Nephron (organoid): Measurements from ENCODE around the gene PIGQ.

Source experiments
- H3K27ac Mint-ChIP-seq, 3 experiments: 2 replicates each; pipeline ENCODE4 v1.8.0; 2020; ENCODE audit warnings: mixed read lengths in 3 of 3, mild to moderate bottlenecking in 2 of 3, moderate library complexity in 1 of 3
- H3K27me3 Mint-ChIP-seq: 2 replicates; pipeline ENCODE4 v1.8.0; 2021; ENCODE audit warnings: low read depth, mild to moderate bottlenecking, moderate library complexity, mixed read lengths
- H3K36me3 Mint-ChIP-seq: 2 replicates; pipeline ENCODE4 v1.8.0; 2020; ENCODE audit warnings: low read depth, mixed read lengths
- H3K4me1 Mint-ChIP-seq: 2 replicates; pipeline ENCODE4 v1.8.0; 2020; ENCODE audit warnings: mixed read lengths
- H3K4me3 Mint-ChIP-seq, 3 experiments: 2 replicates each; pipeline ENCODE4 v1.8.0; 2020; ENCODE audit warnings: mild to moderate bottlenecking in 3 of 3, mixed read lengths in 3 of 3, moderate library complexity in 2 of 3
- H3K9me3 Mint-ChIP-seq: 2 replicates; pipeline ENCODE4 v1.8.0; 2020; ENCODE audit warnings: mixed read lengths
- CTCF ChIP-seq, 3 experiments: fragments of 200-600 bp; sonication (generic); IDR thresholded peaks; one replicate each; pipeline ENCODE4 v1.5.0; 2021; ENCODE audit warnings: antibody characterized with exemption in 3 of 3; ENCODE audit not compliant: unreplicated experiment in 3 of 3

PIGQ gene

GRCh38 chr16:574021-574760 is 4.4 kb downstream of the PIGQ start:
- H3K36me3 Mint-ChIP-seq: no peaks in the 10 kb centered on the region
- no peaks in the 10 kb centered on the region for H3K9me3 Mint-ChIP-seq
- H3K27me3 Mint-ChIP-seq: no peaks in the 10 kb centered on the region
- H3K27ac Mint-ChIP-seq: no peak overlapping the region
- H3K4me1 Mint-ChIP-seq: peaks cover 20% of the 10 kb centered on the region
- H3K4me3 Mint-ChIP-seq: no peak overlapping the region
- TF ChIP-seq CTCF (IDR thresholded peaks at IDR 0.05; ENCODE audit: unreplicated experiment in 3 of 3): no peak

DNA sequence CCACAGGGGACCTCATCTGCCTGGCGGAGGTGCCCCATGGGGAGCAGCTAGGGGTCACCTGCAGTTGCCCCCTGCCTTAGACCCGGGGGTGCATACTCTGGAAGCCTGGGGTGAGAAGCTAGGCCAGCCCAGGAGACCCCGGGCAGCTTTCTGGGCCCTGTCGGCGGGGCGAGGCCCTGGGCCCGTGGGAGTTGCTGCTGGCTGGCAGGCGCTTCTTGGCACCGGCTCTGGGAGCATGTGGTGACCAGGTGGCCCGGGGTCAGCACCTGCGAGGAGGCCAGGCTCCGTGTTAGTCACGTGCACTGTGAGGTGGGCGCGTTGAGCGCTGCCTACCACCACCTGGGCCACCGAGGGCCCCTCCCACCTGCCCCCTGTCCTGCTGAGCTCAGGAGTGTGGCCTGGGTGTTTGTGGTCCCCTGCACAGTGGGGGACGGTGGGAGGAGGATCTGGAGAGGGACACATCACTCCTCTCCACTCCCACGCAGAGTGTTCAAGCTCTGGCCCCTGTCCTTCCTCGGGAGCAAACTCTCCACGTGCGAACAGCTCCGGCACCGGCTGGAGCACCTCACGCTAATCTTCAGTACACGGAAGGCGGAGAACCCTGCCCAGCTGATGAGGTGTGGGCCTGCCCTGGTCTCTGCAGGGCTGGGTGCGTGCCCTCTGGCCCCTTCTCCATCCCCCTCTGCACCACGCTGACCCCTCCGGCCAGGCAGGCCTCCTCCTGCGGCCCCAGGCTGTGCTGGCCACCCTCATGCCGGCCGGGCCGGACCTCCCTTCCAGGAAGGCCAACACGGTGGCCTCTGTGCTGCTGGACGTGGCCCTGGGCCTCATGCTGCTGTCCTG is 5.8 kb downstream of the PIGQ start:
- Mint-ChIP-seq H3K4me1 (peaks cover 17% of the 10 kb centered on the region), H3K4me3 (no peak overlapping the region), H3K27me3 (no peaks in the 10 kb centered on the region), H3K36me3 (no peaks in the 10 kb centered on the region), H3K9me3 (no peaks in the 10 kb centered on the region), H3K27ac (no peak overlapping the region)
- no peak for TF ChIP-seq CTCF (IDR thresholded peaks at IDR 0.05; ENCODE audit: unreplicated experiment in 3 of 3)

- no peaks in the 10 kb centered on the region for H3K27me3 Mint-ChIP-seq
- H3K27ac Mint-ChIP-seq: peak overlapping the region in 1 of 3 experiments; percentile 24
- H3K9me3 Mint-ChIP-seq: no peaks in the 10 kb centered on the region
- no peak for TF ChIP-seq CTCF (IDR thresholded peaks at IDR 0.05; ENCODE audit: unreplicated experiment in 3 of 3)
- no peaks in the 10 kb centered on the region for H3K36me3 Mint-ChIP-seq
- H3K4me3 Mint-ChIP-seq: peak overlapping the region in 1 of 3 experiments; percentile 11
- H3K4me1 Mint-ChIP-seq: peaks cover 9% of the 10 kb centered on the region
Measured at GRCh38 chr16:576197-576822, 6.5 kb downstream of the PIGQ start.

GRCh38 chr16:576823-577201 is 7.0 kb downstream of the PIGQ start:
- no peaks in the 10 kb centered on the region for H3K9me3 Mint-ChIP-seq

DNA sequence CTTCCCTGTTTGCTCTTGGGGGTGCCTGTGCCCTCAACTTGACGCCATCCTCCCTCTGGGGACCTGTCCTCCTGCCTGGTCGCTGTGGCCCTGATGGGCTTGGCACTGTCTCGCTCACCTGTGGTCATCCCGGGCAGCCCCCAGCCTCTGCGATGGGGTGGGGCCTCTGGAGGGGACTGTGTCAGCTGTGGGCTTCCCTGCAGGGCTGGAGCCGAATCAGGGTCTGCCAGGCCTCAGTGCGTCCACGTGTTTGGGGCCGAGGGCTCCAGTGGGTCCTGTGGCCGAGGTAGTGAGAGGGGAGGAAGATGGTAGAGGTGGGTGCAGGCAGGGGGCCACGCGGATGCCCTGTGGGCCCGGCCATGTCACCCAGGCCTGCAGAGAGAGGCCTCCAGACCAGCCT is 8.0 kb downstream of the PIGQ start:
- Mint-ChIP-seq H3K4me1 (no peaks in the 10 kb centered on the region), H3K27me3 (no peaks in the 10 kb centered on the region), H3K9me3 (no peaks in the 10 kb centered on the region), H3K27ac (no peak overlapping the region), H3K36me3 (no peaks in the 10 kb centered on the region), H3K4me3 (no peak overlapping the region)
- TF ChIP-seq CTCF (IDR thresholded peaks at IDR 0.05; ENCODE audit: unreplicated experiment in 3 of 3): no peak

More at GRCh38 chr16:576823-577201, 7.0 kb downstream of the PIGQ start:
- H3K27me3 Mint-ChIP-seq: no peaks in the 10 kb centered on the region
- peaks cover 4% of the 10 kb centered on the region for H3K4me1 Mint-ChIP-seq
- TF ChIP-seq CTCF (IDR thresholded peaks at IDR 0.05; ENCODE audit: unreplicated experiment in 3 of 3): no peak
- H3K36me3 Mint-ChIP-seq: no peaks in the 10 kb centered on the region
- peak overlapping the region in 1 of 3 experiments; percentile 24 for H3K27ac Mint-ChIP-seq
- H3K4me3 Mint-ChIP-seq: peak overlapping the region in 1 of 3 experiments; percentile 11
